Prostate gland (tissue), 2 donors: Measurements from ENCODE around the gene PICALM.

Experiments used
- CTCF ChIP-seq, 4 experiments: fragments of 200-600 bp in 2 of 4; fragments of 450-650 bp in 2 of 4; sonication (generic) in 2 of 4; IDR thresholded peaks; 1 replicate in 3 of 4; 2 replicates in 1 of 4; pipeline ENCODE4 v1.5.1; 2016 to 2019; ENCODE audit warnings: antibody characterized with exemption in 4 of 4, mild to moderate bottlenecking in 2 of 4, moderate library complexity in 2 of 4
- POLR2AphosphoS5 ChIP-seq: sonication (generic); formaldehyde crosslinking; IDR thresholded peaks from one replicate; pipeline ENCODE4 v1.6.1; 2017; ENCODE audit warnings: antibody characterized with exemption

- TF ChIP-seq CTCF (IDR thresholded peaks at IDR 0.05) (no peak), POLR2AphosphoS5 (no peak)
These were observed 133.1 kb downstream of the PICALM start for GRCh38 chr11:85935751-85936150.
